Stimulated activated CD4-positive, alpha-beta T cell treated with anti-CD3 and anti-CD28 coated beads, Interleukin-12 subunit alpha, Interleukin-12 subunit beta, amount 100 ng/mL, for 4 hours (primary cell): Measurements from ENCODE around the gene OR52E4.

Experiments used
- DNase-seq: peaks from one replicate; pipeline ENCODE4 v3.0.0-alpha.2; 2020

OR52E4 gene

GRCh38 chr11:5880329-5880728 lies at the start of gene OR52E4:
TSS of gene OR52E4 (plus strand) at chr11:5880629. CDS start at chr11:5884293, 3,664 bp downstream.
- no peak for DNase-seq

- no peak for DNase-seq
These were observed 49.1 kb upstream of the OR52E4 start for GRCh38 chr11:5831196-5831829.

- DNase-seq = no peak
These were observed 47.0 kb upstream of the OR52E4 start for GRCh38 chr11:5833446-5833845.

GRCh38 chr11:5837695-5838094 lies 42.7 kb upstream of the OR52E4 start:
- no peak for DNase-seq

- DNase-seq = no peak
These were observed 38.6 kb upstream of the OR52E4 start, which contains the start of gene OR52E6 for GRCh38 chr11:5841797-5842196. TSS of gene OR52E6 (minus strand) at chr11:5841897. CDS start at chr11:5841897, 0 bp downstream.

- DNase-seq = no peak
These were observed 33.7 kb upstream of the OR52E4 start for GRCh38 chr11:5846701-5847100.

GRCh38 chr11:5847711-5848110 lies 32.7 kb upstream of the OR52E4 start:
- DNase-seq = no peak

- DNase-seq = no peak
These were observed 29.4 kb upstream of the OR52E4 start for GRCh38 chr11:5851002-5851401.

- no peak for DNase-seq
These were observed 22.8 kb upstream of the OR52E4 start, which contains the start of gene OR52E8 for GRCh38 chr11:5857590-5857989. TSS of gene OR52E8 (minus strand) at chr11:5857690. CDS start at chr11:5857690, 0 bp downstream.

- DNase-seq = no peak
These were observed 14.6 kb upstream of the OR52E4 start for GRCh38 chr11:5865826-5866225.

- DNase-seq = no peak
These were observed 1.9 kb upstream of the OR52E4 start for GRCh38 chr11:5878564-5878963.

- no peak for DNase-seq
These were observed 1.3 kb downstream of the OR52E4 start for GRCh38 chr11:5881756-5882155.

GRCh38 chr11:5887172-5887571 lies 6.7 kb downstream of the OR52E4 start:
- no peak for DNase-seq

- no peak for DNase-seq
These were observed 7.2 kb downstream of the OR52E4 start for GRCh38 chr11:5887661-5888060.

- DNase-seq = no peak
These were observed 10.9 kb downstream of the OR52E4 start for GRCh38 chr11:5891216-5891800.

GRCh38 chr11:5892908-5893307 lies 12.5 kb downstream of the OR52E4 start, which contains the start of gene OR52E5:
TSS of gene OR52E5 (plus strand) at chr11:5893208. CDS start at chr11:5900777, 7,569 bp downstream.
- no peak for DNase-seq

GRCh38 chr11:5899534-5899933 lies 19.1 kb downstream of the OR52E4 start:
- DNase-seq = no peak

- DNase-seq = no peak
These were observed 30.1 kb downstream of the OR52E4 start for GRCh38 chr11:5910540-5910939.

- no peak for DNase-seq
These were observed 42.5 kb downstream of the OR52E4 start for GRCh38 chr11:5922749-5923426.

- no peak for DNase-seq
These were observed 43.0 kb downstream of the OR52E4 start for GRCh38 chr11:5923427-5923776.

- DNase-seq = no peak
These were observed 43.4 kb downstream of the OR52E4 start for GRCh38 chr11:5923794-5924193.

- DNase-seq = no peak
These were observed 47.8 kb downstream of the OR52E4 start for GRCh38 chr11:5928271-5928670.

GRCh38 chr11:5928811-5929210 lies 48.4 kb downstream of the OR52E4 start:
- no peak for DNase-seq
